SK-N-SH treated with all-trans-retinoic acid at 6 μM for 48 hours (cell line): ENCODE measurements around the gene HS3ST5.

ENCODE experiments used
- CREB5 ChIP-seq: fragments of 250-450 bp; sonication (Bioruptor Pico); IDR thresholded peaks from 2 replicates; pipeline ENCODE4 v1.5.1; 2020; ENCODE audit warnings: low read depth, mild to moderate bottlenecking, moderate library complexity
- GLIS3 ChIP-seq: fragments of 250-450 bp; sonication (Bioruptor Pico); IDR thresholded peaks from 2 replicates; pipeline ENCODE4 v1.5.0; 2020; ENCODE audit warnings: mild to moderate bottlenecking, moderate library complexity
- PATZ1 ChIP-seq: fragments of 250-450 bp; sonication (Bioruptor Pico); IDR thresholded peaks from 2 replicates; pipeline ENCODE4 v1.8.0; 2020; ENCODE audit warnings: mild to moderate bottlenecking, moderate library complexity, borderline replicate concordance
- RARB ChIP-seq: fragments of 250-450 bp; sonication (Bioruptor Pico); IDR thresholded peaks from 2 replicates; pipeline ENCODE4 v1.8.0; 2021; ENCODE audit warnings: mild to moderate bottlenecking, moderate library complexity
- TCF4 ChIP-seq: fragments of 250-450 bp; sonication (Bioruptor Pico); IDR thresholded peaks from 2 replicates; pipeline ENCODE4 v1.8.0; 2021; ENCODE audit warnings: mild to moderate bottlenecking, moderate library complexity, borderline replicate concordance
- ZFP3 ChIP-seq: fragments of 250-450 bp; sonication (Bioruptor Pico); IDR thresholded peaks from 2 replicates; pipeline ENCODE4 v1.5.0; 2020; ENCODE audit warnings: mild to moderate bottlenecking, moderate library complexity
- ZFP30 ChIP-seq: fragments of 450-650 bp; formaldehyde crosslinking; IDR thresholded peaks from 2 replicates; pipeline ENCODE4 v1.5.0; 2022; ENCODE audit warnings: mild to moderate bottlenecking, moderate library complexity

- TF ChIP-seq TCF4 (CRISPR knock-in tag): no peak
- no peak for TF ChIP-seq PATZ1
- no peak for TF ChIP-seq RARB
- no peak for TF ChIP-seq GLIS3 (CRISPR knock-in tag)
- TF ChIP-seq ZFP3 (CRISPR knock-in tag): no peak
- no peak for TF ChIP-seq ZFP30
- TF ChIP-seq CREB5 (CRISPR knock-in tag): no peak
Observed at GRCh38 chr6:114389111-114389510, 46.3 kb upstream of the HS3ST5 start.
